ENCODE measurements around the gene CDH26.

CDH26 gene

GRCh38 chr20:60020251-60020650, 62.0 kb downstream of the CDH26 start:
- no peak for DNase-seq

GRCh38 chr20:60021104-60021503, 62.9 kb downstream of the CDH26 start:
- no peak for DNase-seq

- no peak for DNase-seq
Observed at GRCh38 chr20:60022849-60023248, 64.6 kb downstream of the CDH26 start.

GRCh38 chr20:60024245-60024644, 66.0 kb downstream of the CDH26 start:
- DNase-seq, result no peak

GRCh38 chr20:60024801-60025200, 66.6 kb downstream of the CDH26 start:
- no peak for DNase-seq

GRCh38 chr20:60026010-60026409, 67.8 kb downstream of the CDH26 start:
- DNase-seq, result no peak

GRCh38 chr20:60030471-60030870, 72.2 kb downstream of the CDH26 start:
- DNase-seq, result no peak

GRCh38 chr20:60031107-60031506, 72.9 kb downstream of the CDH26 start:
- DNase-seq, result no peak

- no peak for DNase-seq
Observed at GRCh38 chr20:60034231-60035110, 76.2 kb downstream of the CDH26 start.

- DNase-seq, result no peak
Observed at GRCh38 chr20:60035486-60035885, 77.3 kb downstream of the CDH26 start.

GRCh38 chr20:60036346-60036745, 78.1 kb downstream of the CDH26 start:
- no peak for DNase-seq

GRCh38 chr20:60036746-60037499, 78.7 kb downstream of the CDH26 start:
- peak; percentile 30 to 40 for DNase-seq

GRCh38 chr20:60038400-60039008, 80.3 kb downstream of the CDH26 start:
- no peak for DNase-seq

- no peak for DNase-seq
Observed at GRCh38 chr20:60039526-60039925, 81.3 kb downstream of the CDH26 start.

GRCh38 chr20:60040471-60041162, 82.4 kb downstream of the CDH26 start:
- no peak for DNase-seq

- peak; percentile 8 to 13 for DNase-seq
Observed at GRCh38 chr20:60041436-60042165, 83.4 kb downstream of the CDH26 start.

- no peak for DNase-seq
Observed at GRCh38 chr20:60043435-60043834, 85.2 kb downstream of the CDH26 start.

- DNase-seq, result peak; percentile 94
Observed at GRCh38 chr20:60046011-60046413, 87.8 kb downstream of the CDH26 start.

GRCh38 chr20:60046436-60046835, 88.2 kb downstream of the CDH26 start:
- DNase-seq, result no peak

- no peak for DNase-seq
Observed at GRCh38 chr20:60046860-60047259, 88.6 kb downstream of the CDH26 start.

GRCh38 chr20:60048634-60049521, 90.7 kb downstream of the CDH26 start:
- no peak for DNase-seq
